Gastrocnemius medialis (tissue), 4 donors: ENCODE data around the gene OR2V2. TPM values are rescaled to one million over a fixed set of nuclear protein-coding genes. Genes with fewer than 3 reads are reported as not detected.
A peak's percentile ranks its signal among the peaks of the same experiment; 100 is the strongest.

Source experiments
- ATAC-seq, 2 donors: fragments of 150-250 bp; one replicate each; pipeline ENCODE4 v1.9.1; 2016
- DNase-seq, 2 donors: peaks; one replicate each; pipeline ENCODE4 v3.0.0-alpha.2; 2019
- H3K27ac ChIP-seq, 4 donors: fragments of 200-600 bp; sonication (generic); 1 replicate in 1 of 4; 2 replicates in 3 of 4; pipeline ENCODE4 v1.5.1; 2016 to 2018; ENCODE audit warnings: mild to moderate bottlenecking in 2 of 4, moderate library complexity in 1 of 4
- H3K27me3 ChIP-seq, 3 donors: fragments of 200-600 bp; sonication (generic) in 2 of 3; 1 replicate in 1 of 3; 2 replicates in 2 of 3; pipeline versions ENCODE4 v1.5.1 to v1.6.0; 2016 to 2019; ENCODE audit warnings: mild to moderate bottlenecking in 1 of 3, moderate library complexity in 1 of 3
- H3K36me3 ChIP-seq, 2 donors: fragments of 200-600 bp; sonication (generic) in 1 of 2; one replicate each; pipeline ENCODE4 v1.5.1; 2017 to 2018
- H3K4me1 ChIP-seq, 2 donors: fragments of 200-600 bp; sonication (generic) in 1 of 2; one replicate each; pipeline ENCODE4 v1.5.1; 2016 to 2017; ENCODE audit warnings: mild to moderate bottlenecking in 2 of 2
- H3K4me3 ChIP-seq, 4 donors: fragments of 200-600 bp; sonication (generic) in 3 of 4; 1 replicate in 1 of 4; 2 replicates in 3 of 4; pipeline ENCODE4 v1.5.1; 2016 to 2019; ENCODE audit warnings: mild to moderate bottlenecking in 2 of 4
- H3K9me3 ChIP-seq, 3 donors: fragments of 200-600 bp; sonication (generic) in 2 of 3; 1 replicate in 1 of 3; 2 replicates in 2 of 3; pipeline ENCODE4 v1.5.1; 2016 to 2019
- CTCF ChIP-seq, 5 experiments: fragments of 450-650 bp in 3 of 5; fragments of 200-600 bp in 2 of 5; sonication (generic) in 2 of 5; IDR thresholded peaks in 4 of 5; conservative IDR thresholded peaks in 1 of 5; 1 replicate in 4 of 5; 2 replicates in 1 of 5; pipeline ENCODE4 v1.5.1; 2016 to 2019; ENCODE audit warnings: antibody characterized with exemption in 5 of 5, mild to moderate bottlenecking in 3 of 5, moderate library complexity in 3 of 5
- POLR2A ChIP-seq, 2 donors: fragments of 450-650 bp; IDR thresholded peaks; one replicate each; pipeline ENCODE4 v1.6.1; 2017; ENCODE audit warnings: antibody characterized with exemption in 2 of 2, mild to moderate bottlenecking in 2 of 2, moderate library complexity in 2 of 2
- in situ Hi-C, 4 donors: fragments of 200-750 bp; cut with MboI; loops; one replicate each; pipeline versions ENCODE4 v1.15.0 to v1.8.0; 2017; ENCODE audit warnings: low sequenced_read_pairs in 4 of 4
- intact Hi-C: fragments of 100-400 bp; cut with DNase I; formaldehyde crosslinking; loops from one replicate; pipeline ENCODE4 v1.15.1; 2023; ENCODE audit warnings: low total_unique reads
- total RNA-seq, 4 donors: library from RNA; depleted of rRNA; stranded (reverse); fragments of >200 nt; gene quantifications; one replicate each; pipeline versions ENCODE4 v1.1.0 to v1.2.3, GENCODE V29; 2016

Gene OR2V2
- total RNA-seq, 4 donors from 2014 or later = not detected

- no peak for TF ChIP-seq POLR2A (IDR thresholded peaks at IDR 0.05)
- TF ChIP-seq CTCF (IDR thresholded peaks at IDR 0.05 in 4 of 5, conservative IDR thresholded peaks at IDR 0.05 in 1 of 5) = no peak
- ATAC-seq = no peak
- Histone ChIP-seq H3K4me3 (peak overlapping the region in 1 of 4 donors; percentile 67), H3K4me1 (peaks cover 7 to 12% of the 10 kb centered on the region in 2 donors), H3K27me3 (no peaks in the 10 kb centered on the region), H3K27ac (peak overlapping the region; percentile 89 to 98 (median 91)), H3K36me3 (no peaks in the 10 kb centered on the region), H3K9me3 (no peaks in the 10 kb centered on the region)
- DNase-seq = no peak
- intact Hi-C loops (loop anchor here (10.0 kb wide), 1 partner anchor 322 kb away; the partner anchor contains the start of gene ZFP62), in situ Hi-C loops (loop anchor here in 2 of 4 donors (10.0 kb wide), 1 partner anchor 78 kb away; the partner anchor contains the start of gene TRIM52 (in 2 of the 2))
Measured at GRCh38 chr5:181186986-181187499, 39.7 kb downstream of the OR2V2 start.

GRCh38 chr5:181187500-181188213 is 40.3 kb downstream of the OR2V2 start:
- peak overlapping the region; percentile 89 to 98 (median 91) for H3K27ac ChIP-seq
- no peaks in the 10 kb centered on the region for H3K36me3 ChIP-seq
- DNase-seq = peak in 1 of 2 donors; percentile 75
- in situ Hi-C loops = loop anchor here in 2 of 4 donors (10.0 kb wide), 1 partner anchor 77 kb away; the partner anchor contains the start of gene TRIM52 (in 2 of the 2)
- no peaks in the 10 kb centered on the region for H3K27me3 ChIP-seq
- ATAC-seq = no peak
- TF ChIP-seq POLR2A (IDR thresholded peaks at IDR 0.05) = no peak
- peak; percentile 10 to 32 (median 20) for TF ChIP-seq CTCF (IDR thresholded peaks at IDR 0.05 in 4 of 5, conservative IDR thresholded peaks at IDR 0.05 in 1 of 5)
- peaks cover 5 to 19% of the 10 kb centered on the region in 2 donors for H3K4me1 ChIP-seq
- no peaks in the 10 kb centered on the region for H3K9me3 ChIP-seq
- peak overlapping the region; percentile 67 to 97 (median 77) for H3K4me3 ChIP-seq
- intact Hi-C loops = loop anchor here (1.0 to 10.0 kb wide), 4 partner anchors 26 to 379 kb away; partner anchors contain the start of genes TRIM52 and ZFP62

GRCh38 chr5:181188700-181189362 is 41.4 kb downstream of the OR2V2 start:
- DNase-seq = peak in 1 of 2 donors; percentile 65
- Histone ChIP-seq H3K36me3 (no peaks in the 10 kb centered on the region), H3K4me3 (peak overlapping the region; percentile 67 to 97 (median 77)), H3K27ac (peak overlapping the region; percentile 89 to 98 (median 91)), H3K4me1 (peaks cover 8 to 21% of the 10 kb centered on the region in 2 donors), H3K27me3 (no peaks in the 10 kb centered on the region), H3K9me3 (no peaks in the 10 kb centered on the region)
- intact Hi-C loops (loop anchor here (1.0 to 10.0 kb wide), 4 partner anchors 28 to 380 kb away; partner anchors contain the start of genes TRIM52 and ZFP62), in situ Hi-C loops (loop anchor here in 2 of 4 donors (10.0 kb wide), 1 partner anchor 76 kb away; the partner anchor contains the start of gene TRIM52 (in 2 of the 2))
- ATAC-seq = peak; percentile 24 to 35
- TF ChIP-seq CTCF (IDR thresholded peaks at IDR 0.05 in 4 of 5, conservative IDR thresholded peaks at IDR 0.05 in 1 of 5) = no peak
- TF ChIP-seq POLR2A (IDR thresholded peaks at IDR 0.05) = no peak

GRCh38 chr5:181189363-181189961 is 42.1 kb downstream of the OR2V2 start:
- Histone ChIP-seq H3K4me1 (peaks cover 11 to 22% of the 10 kb centered on the region in 2 donors), H3K27ac (peak overlapping the region; percentile 89 to 98 (median 93)), H3K36me3 (no peaks in the 10 kb centered on the region), H3K27me3 (no peaks in the 10 kb centered on the region), H3K9me3 (no peaks in the 10 kb centered on the region), H3K4me3 (peak overlapping the region; percentile 67 to 97 (median 77))
- no peak for DNase-seq
- intact Hi-C loops = loop anchor here (2.0 to 10.0 kb wide), 2 partner anchors 325 to 381 kb away; partner anchors contain the start of gene ZFP62
- no peak for ATAC-seq
- TF ChIP-seq POLR2A (IDR thresholded peaks at IDR 0.05) (no peak), CTCF (IDR thresholded peaks at IDR 0.05 in 4 of 5, conservative IDR thresholded peaks at IDR 0.05 in 1 of 5) (no peak)
- in situ Hi-C loops = loop anchor here in 2 of 4 donors (10.0 kb wide), 1 partner anchor 75 kb away; the partner anchor contains the start of gene TRIM52 (in 2 of the 2)
